GM18499 (cell line): ENCODE results near the gene HOTAIR.

ENCODE experiments used
- ATAC-seq: cut with Tn5 transposase; IDR thresholded peaks from one replicate; pipeline ENCODE4 v1.9.1; 2021; ENCODE audit warnings: moderate number of reproducible peaks; ENCODE audit not compliant: insufficient read depth, unreplicated experiment

Gene HOTAIR

GRCh38 chr12:53976823-53977595 lies 2.3 kb upstream of the HOTAIR start:
- no peak for ATAC-seq

GRCh38 chr12:53976172-53976822 lies 1.5 kb upstream of the HOTAIR start:
- no peak for ATAC-seq

GRCh38 chr12:53975479-53976152 lies 862 bp upstream of the HOTAIR start:
- ATAC-seq, result no peak

- ATAC-seq, result no peak
Observed at GRCh38 chr12:53975064-53975471, 314 bp upstream of the HOTAIR start.

GRCh38 chr12:53973236-53974042 lies 1.3 kb downstream of the HOTAIR start:
- ATAC-seq, result no peak

GRCh38 chr12:53972722-53973235 lies 2.0 kb downstream of the HOTAIR start, which contains the start of gene HOXC11:
TSS of gene HOXC11 (plus strand) at chr12:53973126. CDS start at chr12:53973242, 116 bp downstream.
- ATAC-seq, result no peak

GRCh38 chr12:53972152-53972702 lies 2.5 kb downstream of the HOTAIR start:
- no peak for ATAC-seq

- no peak for ATAC-seq
Observed at GRCh38 chr12:53971686-53972085, 3.1 kb downstream of the HOTAIR start.

GRCh38 chr12:53971129-53971528 lies 3.6 kb downstream of the HOTAIR start:
- no peak for ATAC-seq

- ATAC-seq, result no peak
Observed at GRCh38 chr12:53970451-53970850, 4.3 kb downstream of the HOTAIR start.

- no peak for ATAC-seq
Observed at GRCh38 chr12:53969588-53970259, 5.0 kb downstream of the HOTAIR start.

GRCh38 chr12:53968214-53969127 lies 6.3 kb downstream of the HOTAIR start:
- no peak for ATAC-seq

- no peak for ATAC-seq
Observed at GRCh38 chr12:53967421-53967925, 7.3 kb downstream of the HOTAIR start.

- no peak for ATAC-seq
Observed at GRCh38 chr12:53966385-53967133, 8.2 kb downstream of the HOTAIR start.

GRCh38 chr12:53966085-53966384 lies 8.7 kb downstream of the HOTAIR start:
- no peak for ATAC-seq

- ATAC-seq, result no peak
Observed at GRCh38 chr12:53965281-53966084, 9.3 kb downstream of the HOTAIR start.

GRCh38 chr12:53964315-53964713 lies 10.4 kb downstream of the HOTAIR start:
- no peak for ATAC-seq
